Measurements from ENCODE around the gene TNFSF13. TPM values are rescaled to one million over a fixed set of nuclear protein-coding genes. Genes with fewer than 3 reads are reported as not detected.
"Not testable (repeated sequence)": the region's sequence is repeated elsewhere in the genome, so short reads cannot be mapped to it uniquely, and the experiment has no call there.

The TNFSF13 gene
- total RNA-seq, 1 donor from 2014 or later, result 101 TPM

DNA sequence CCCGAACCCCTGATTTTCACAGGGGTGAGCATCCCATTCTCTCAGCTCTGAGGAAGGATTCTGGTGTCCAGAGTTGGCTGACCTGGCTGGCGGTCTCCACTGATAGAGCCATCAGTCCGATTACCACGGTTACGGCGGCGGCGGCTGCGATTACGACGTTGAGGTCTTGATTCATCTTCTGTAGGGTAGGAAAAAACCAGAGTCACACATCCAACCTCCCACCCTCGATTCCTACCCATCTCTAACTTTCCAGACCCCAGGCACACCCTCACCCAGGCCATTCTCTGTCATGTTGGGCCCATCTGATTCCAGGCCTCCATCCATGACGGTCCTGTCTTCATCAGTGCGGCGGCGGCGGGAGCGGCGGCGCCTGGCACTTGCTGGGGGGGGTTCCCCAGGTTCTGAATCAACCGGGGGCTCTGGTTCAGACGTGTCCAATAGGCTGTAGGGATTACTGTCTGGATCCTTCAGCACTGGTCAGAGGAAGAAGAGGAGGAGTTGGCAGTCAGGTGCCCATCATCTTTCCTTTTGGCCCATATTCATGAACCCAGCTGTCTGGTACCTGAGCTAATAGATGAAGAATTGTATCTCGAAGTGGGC is 34.0 kb downstream of the TNFSF13 start:
- TF ChIP-seq, protein P1, sequence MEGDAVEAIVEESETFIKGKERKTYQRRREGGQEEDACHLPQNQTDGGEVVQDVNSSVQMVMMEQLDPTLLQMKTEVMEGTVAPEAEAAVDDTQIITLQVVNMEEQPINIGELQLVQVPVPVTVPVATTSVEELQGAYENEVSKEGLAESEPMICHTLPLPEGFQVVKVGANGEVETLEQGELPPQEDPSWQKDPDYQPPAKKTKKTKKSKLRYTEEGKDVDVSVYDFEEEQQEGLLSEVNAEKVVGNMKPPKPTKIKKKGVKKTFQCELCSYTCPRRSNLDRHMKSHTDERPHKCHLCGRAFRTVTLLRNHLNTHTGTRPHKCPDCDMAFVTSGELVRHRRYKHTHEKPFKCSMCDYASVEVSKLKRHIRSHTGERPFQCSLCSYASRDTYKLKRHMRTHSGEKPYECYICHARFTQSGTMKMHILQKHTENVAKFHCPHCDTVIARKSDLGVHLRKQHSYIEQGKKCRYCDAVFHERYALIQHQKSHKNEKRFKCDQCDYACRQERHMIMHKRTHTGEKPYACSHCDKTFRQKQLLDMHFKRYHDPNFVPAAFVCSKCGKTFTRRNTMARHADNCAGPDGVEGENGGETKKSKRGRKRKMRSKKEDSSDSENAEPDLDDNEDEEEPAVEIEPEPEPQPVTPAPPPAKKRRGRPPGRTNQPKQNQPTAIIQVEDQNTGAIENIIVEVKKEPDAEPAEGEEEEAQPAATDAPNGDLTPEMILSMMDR (IDR thresholded peaks at IDR 0.05), result no peak
- peaks cover 4% of the 10 kb centered on the region for H3K4me1 ChIP-seq
- H3K27me3 ChIP-seq, result no peaks in the 10 kb centered on the region
- no peak for DNase-seq
- intact Hi-C loops (cut with DNase I), result no loop called here
- no peaks in the 10 kb centered on the region for H3K9me3 ChIP-seq
- H3K27ac ChIP-seq, result no peak overlapping the region
- no peak overlapping the region for H3K4me3 ChIP-seq
- peaks cover 74% of the 10 kb centered on the region for H3K36me3 ChIP-seq
- no peak for ATAC-seq

DNA sequence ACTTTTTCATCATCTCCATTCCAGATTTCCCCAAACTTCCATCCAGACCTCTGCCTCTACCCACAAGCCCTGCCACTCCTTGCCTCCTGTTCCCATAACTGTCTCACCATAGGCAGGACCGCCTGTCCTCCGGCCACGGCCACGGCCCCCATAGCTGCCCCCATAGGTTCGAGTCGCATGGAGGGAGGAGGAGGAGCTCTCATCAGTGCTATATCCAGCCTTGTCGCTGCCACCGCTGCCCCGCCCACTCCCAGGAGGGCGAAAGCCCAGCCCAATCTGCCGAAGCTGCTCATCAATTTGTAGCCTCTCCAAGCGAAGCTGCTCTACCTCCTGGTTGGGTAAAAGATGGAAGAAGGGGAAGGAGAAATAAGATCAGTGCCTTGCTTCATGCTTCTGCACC is 34.7 kb downstream of the TNFSF13 start:
- Histone ChIP-seq H3K4me3 (no peak overlapping the region), H3K36me3 (peaks cover 75% of the 10 kb centered on the region)
- no peak for DNase-seq

DNA sequence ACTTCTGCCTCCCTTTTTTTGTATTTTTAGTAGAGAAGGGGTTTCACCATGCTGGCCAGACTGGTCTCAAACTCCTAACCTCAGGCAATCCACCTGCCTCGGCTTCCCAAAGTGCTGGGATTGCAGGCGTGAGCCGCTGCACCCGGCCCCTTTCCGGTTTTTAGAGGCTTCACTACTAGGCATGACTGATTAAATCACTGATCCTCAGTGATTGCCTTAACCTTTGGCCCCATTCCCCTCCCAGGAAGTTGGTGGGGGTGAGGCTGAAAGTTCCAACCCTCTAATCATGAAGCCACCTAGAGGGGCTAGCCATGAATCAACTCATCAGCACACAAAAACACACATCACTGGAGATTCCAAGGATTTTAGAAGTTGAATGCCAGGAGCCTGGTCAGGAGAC is 39.0 kb downstream of the TNFSF13 start:
- ATAC-seq; H3K9me3 ChIP-seq; H3K4me3 ChIP-seq; H3K4me1 ChIP-seq; DNase-seq; H3K27ac ChIP-seq; H3K27me3 ChIP-seq; intact Hi-C loops (cut with DNase I): not testable (repeated sequence)
- peaks cover 96% of the 10 kb centered on the region for H3K36me3 ChIP-seq

More for the DNA sequence above, 34.7 kb downstream of the TNFSF13 start:
- H3K4me1 ChIP-seq, result peaks cover 4% of the 10 kb centered on the region
- TF ChIP-seq, protein P1 (IDR thresholded peaks at IDR 0.05), result no peak
- no peak overlapping the region for H3K27ac ChIP-seq
- intact Hi-C loops (cut with DNase I), result no loop called here
- no peaks in the 10 kb centered on the region for H3K27me3 ChIP-seq
- ATAC-seq, result no peak
- no peaks in the 10 kb centered on the region for H3K9me3 ChIP-seq

DNA sequence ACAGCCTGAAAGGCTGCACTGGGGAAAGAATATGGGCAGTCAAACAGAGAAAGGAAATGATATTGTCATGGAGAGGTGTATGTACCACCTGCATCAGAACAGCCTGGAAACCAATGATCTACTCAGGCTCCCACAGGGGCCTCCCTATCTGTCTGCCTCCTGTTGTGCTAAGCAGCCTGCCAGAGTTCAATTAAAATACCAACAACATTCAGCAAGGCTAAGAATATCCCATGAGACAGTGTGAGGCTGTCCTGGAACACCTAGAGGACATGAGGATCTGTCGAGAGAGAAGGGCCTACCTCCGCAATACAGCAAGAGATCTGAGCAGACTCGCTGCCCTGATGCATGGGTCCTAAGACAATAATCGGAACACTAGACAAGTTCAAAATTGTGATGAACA is 47.7 kb downstream of the TNFSF13 start:
- Histone ChIP-seq H3K9me3 (no peaks in the 10 kb centered on the region), H3K4me3 (no peak overlapping the region), H3K4me1 (peaks cover 9% of the 10 kb centered on the region), H3K36me3 (peaks cover 64% of the 10 kb centered on the region), H3K27ac (no peak overlapping the region), H3K27me3 (no peaks in the 10 kb centered on the region)
- DNase-seq, result no peak
- intact Hi-C loops (cut with DNase I), result no loop called here
- TF ChIP-seq, protein P1 (IDR thresholded peaks at IDR 0.05), result no peak
- no peak for ATAC-seq

DNA sequence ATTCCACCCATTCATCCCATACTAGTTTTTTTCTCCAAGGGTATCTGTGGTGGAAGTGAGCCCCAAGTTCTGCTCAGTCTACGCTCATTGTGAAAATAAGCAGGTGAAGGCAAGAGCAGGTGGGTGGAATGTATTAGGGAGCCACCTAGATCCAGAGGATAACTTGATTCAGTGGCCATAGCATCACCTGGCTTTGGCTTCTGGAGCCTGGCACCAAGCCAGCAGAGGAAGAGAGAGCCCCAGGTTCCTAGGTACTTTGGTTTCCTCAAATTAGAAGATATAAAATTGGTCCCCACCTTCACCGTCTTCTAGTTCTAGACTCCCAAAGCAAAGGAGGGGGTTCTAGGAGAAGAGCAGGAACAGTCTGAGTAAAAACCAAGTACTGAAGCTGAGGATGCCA is 52.1 kb downstream of the TNFSF13 start:
- H3K4me1 ChIP-seq, result peaks cover 35% of the 10 kb centered on the region
- no peak overlapping the region for H3K27ac ChIP-seq
- H3K4me3 ChIP-seq, result no peak overlapping the region
- TF ChIP-seq, protein P1 (IDR thresholded peaks at IDR 0.05), result no peak
- intact Hi-C loops (cut with DNase I), result no loop called here
- H3K36me3 ChIP-seq, result peaks cover 23% of the 10 kb centered on the region
- H3K9me3 ChIP-seq, result no peaks in the 10 kb centered on the region
- ATAC-seq (no peak), DNase-seq (no peak)
- H3K27me3 ChIP-seq, result no peaks in the 10 kb centered on the region

Other genes starting within 250 kb of the TNFSF13 start
- gene GPS2, start 243.4 kb upstream of the TNFSF13 start, total RNA-seq, result 62.9 TPM
- 37.6 TPM for gene NEURL4, start 229.4 kb upstream of the TNFSF13 start, total RNA-seq
- gene ACAP1, start 222.2 kb upstream of the TNFSF13 start, total RNA-seq, result 23.2 TPM
- 8.9 TPM for gene KCTD11, start 206.6 kb upstream of the TNFSF13 start, total RNA-seq
- not detected for gene TMEM95, start 203.6 kb upstream of the TNFSF13 start, total RNA-seq
- gene TNK1, start 177.7 kb upstream of the TNFSF13 start, total RNA-seq, result 5.8 TPM
- gene PLSCR3, start 164.2 kb upstream of the TNFSF13 start, total RNA-seq, result 30.3 TPM
- 45.2 TPM for gene TMEM256, start 154.7 kb upstream of the TNFSF13 start, total RNA-seq
- gene NLGN2, start 150.9 kb upstream of the TNFSF13 start, total RNA-seq, result 11.7 TPM
- not detected for gene SPEM1, start 138.4 kb upstream of the TNFSF13 start, total RNA-seq
- not detected for gene SPEM2, start 133.1 kb upstream of the TNFSF13 start, total RNA-seq
- not detected for gene SPEM3, start 129.9 kb upstream of the TNFSF13 start, total RNA-seq
- gene TMEM102, start 123.3 kb upstream of the TNFSF13 start, total RNA-seq, result 7.4 TPM
- gene FGF11, start 119.2 kb upstream of the TNFSF13 start, total RNA-seq, result 1.1 TPM
- gene CHRNB1, start 113.7 kb upstream of the TNFSF13 start, total RNA-seq, result 10.1 TPM
- gene ZBTB4, start 79.1 kb upstream of the TNFSF13 start, total RNA-seq, result 84.7 TPM
- not detected for gene SLC35G6, start 77.3 kb upstream of the TNFSF13 start, total RNA-seq
- gene POLR2A, start 74.4 kb upstream of the TNFSF13 start, total RNA-seq, result 105 TPM
- gene TNFSF12, start 9.7 kb upstream of the TNFSF13 start, total RNA-seq, result 75.7 TPM
- gene SENP3, start 3.2 kb downstream of the TNFSF13 start, total RNA-seq, result 57.6 TPM
- gene CD68, start 20.9 kb downstream of the TNFSF13 start, total RNA-seq, result 398 TPM
- gene MPDU1, start 25.1 kb downstream of the TNFSF13 start, total RNA-seq, result 58.2 TPM
- gene SOX15, start 31.3 kb downstream of the TNFSF13 start, total RNA-seq, result 0.67 TPM
- gene FXR2, start 56.1 kb downstream of the TNFSF13 start, total RNA-seq, result 39.3 TPM
- 81.7 TPM for gene SAT2, start 69.1 kb downstream of the TNFSF13 start, total RNA-seq
- gene SHBG, start 71.4 kb downstream of the TNFSF13 start, total RNA-seq, result 0.87 TPM
- 4.8 TPM for gene ATP1B2, start 92.2 kb downstream of the TNFSF13 start, total RNA-seq
- 41.7 TPM for gene TP53, start 128.7 kb downstream of the TNFSF13 start, total RNA-seq
- gene WRAP53, start 129.7 kb downstream of the TNFSF13 start, total RNA-seq, result 5.7 TPM
- gene EFNB3, start 146.5 kb downstream of the TNFSF13 start, total RNA-seq, result 0.32 TPM
- 0.58 TPM for gene DNAH2, start 159.0 kb downstream of the TNFSF13 start, total RNA-seq